Loucy (cell line): ENCODE results near the gene SEMA7A.

Experiments
- EZH2phosphoT487 ChIP-seq: fragments of 200-600 bp; IDR thresholded peaks from 2 replicates; pipeline ENCODE4 v1.6.1; 2018; ENCODE audit warnings: antibody characterized with exemption, mild to moderate bottlenecking, moderate library complexity, borderline replicate concordance
- TF ChIP-seq, protein P1 (sequence below): fragments of 200-600 bp; sonication (generic); conservative IDR thresholded peaks from 2 replicates; pipeline ENCODE4 v1.5.1; 2014; ENCODE audit warnings: mild to moderate bottlenecking, antibody characterized with exemption, low read length

DNA sequence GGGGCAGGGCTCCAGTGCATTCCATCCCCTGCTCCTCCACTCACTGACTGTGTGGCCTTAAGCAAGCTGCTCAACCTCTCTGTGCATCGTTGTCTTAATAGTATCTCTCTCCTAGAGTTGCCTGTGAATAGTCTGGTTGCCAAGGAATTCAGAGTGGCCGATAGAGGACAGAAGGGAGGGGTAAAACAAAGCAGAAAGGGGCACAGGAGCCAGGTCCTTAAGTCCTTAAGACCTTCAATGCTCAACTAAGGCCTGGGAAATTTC is 52.6 kb downstream of the SEMA7A start:
- TF ChIP-seq, protein P1, sequence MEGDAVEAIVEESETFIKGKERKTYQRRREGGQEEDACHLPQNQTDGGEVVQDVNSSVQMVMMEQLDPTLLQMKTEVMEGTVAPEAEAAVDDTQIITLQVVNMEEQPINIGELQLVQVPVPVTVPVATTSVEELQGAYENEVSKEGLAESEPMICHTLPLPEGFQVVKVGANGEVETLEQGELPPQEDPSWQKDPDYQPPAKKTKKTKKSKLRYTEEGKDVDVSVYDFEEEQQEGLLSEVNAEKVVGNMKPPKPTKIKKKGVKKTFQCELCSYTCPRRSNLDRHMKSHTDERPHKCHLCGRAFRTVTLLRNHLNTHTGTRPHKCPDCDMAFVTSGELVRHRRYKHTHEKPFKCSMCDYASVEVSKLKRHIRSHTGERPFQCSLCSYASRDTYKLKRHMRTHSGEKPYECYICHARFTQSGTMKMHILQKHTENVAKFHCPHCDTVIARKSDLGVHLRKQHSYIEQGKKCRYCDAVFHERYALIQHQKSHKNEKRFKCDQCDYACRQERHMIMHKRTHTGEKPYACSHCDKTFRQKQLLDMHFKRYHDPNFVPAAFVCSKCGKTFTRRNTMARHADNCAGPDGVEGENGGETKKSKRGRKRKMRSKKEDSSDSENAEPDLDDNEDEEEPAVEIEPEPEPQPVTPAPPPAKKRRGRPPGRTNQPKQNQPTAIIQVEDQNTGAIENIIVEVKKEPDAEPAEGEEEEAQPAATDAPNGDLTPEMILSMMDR, result no peak
- TF ChIP-seq EZH2phosphoT487, result no peak
